ENCODE results near the gene LAT.
"Not testable (repeated sequence)": the region's sequence is repeated elsewhere in the genome, so short reads cannot be mapped to it uniquely, and the experiment has no call there.

LAT gene

DNA sequence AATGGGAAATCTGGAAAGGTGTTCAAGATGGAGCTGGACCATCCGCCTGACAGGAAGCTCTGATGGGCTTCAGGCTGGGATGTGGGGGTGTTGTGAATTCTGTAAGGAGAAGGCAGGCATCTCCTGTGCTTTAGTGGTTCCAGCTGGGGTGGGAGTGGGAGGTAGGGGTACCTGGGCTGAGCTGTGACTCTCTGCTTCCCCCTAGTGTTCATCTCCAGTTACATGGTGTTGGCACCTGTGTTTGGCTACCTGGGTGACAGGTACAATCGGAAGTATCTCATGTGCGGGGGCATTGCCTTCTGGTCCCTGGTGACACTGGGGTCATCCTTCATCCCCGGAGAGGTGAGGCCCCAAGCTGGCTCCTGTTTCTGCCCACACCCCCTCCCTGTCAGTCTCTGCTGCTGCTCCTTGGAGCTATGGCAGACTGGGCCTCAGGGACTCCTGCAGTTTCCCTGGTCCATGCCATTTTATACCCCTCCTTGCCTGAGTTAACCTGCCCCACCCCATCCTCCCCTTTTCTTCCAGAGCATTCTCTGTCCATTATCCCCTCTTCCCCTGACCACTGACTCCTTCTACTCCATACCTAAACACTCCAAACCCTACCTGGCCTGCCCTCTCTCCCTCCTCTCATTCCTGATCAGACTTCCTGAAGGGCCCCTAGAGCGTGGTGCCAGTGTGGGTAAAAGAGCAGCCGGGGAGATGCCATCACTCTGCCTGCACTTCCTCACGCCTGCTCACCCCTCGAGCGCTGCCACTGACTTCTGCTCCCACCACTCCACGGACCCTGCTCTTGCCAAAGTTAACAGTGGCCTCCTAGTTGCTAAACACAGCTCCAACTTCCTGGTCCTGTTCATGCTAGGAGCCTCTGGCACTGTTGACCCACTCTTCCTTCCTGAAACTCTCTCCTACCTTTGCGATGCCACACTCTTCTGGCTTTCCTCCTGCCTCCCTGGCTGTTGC is 6.9 kb upstream of the LAT start:
- peak in 1 of 2 donors; percentile 31 for DNase-seq (ENCODE audit: low read depth in 2 of 2)

GRCh38 chr16:28980330-28980729 is 4.5 kb upstream of the LAT start:
- DNase-seq (ENCODE audit: low read depth in 2 of 2) = not testable (repeated sequence)

- DNase-seq (ENCODE audit: low read depth in 2 of 2) = no peak
Observed at GRCh38 chr16:28980929-28981328, 3.9 kb upstream of the LAT start.

GRCh38 chr16:28981517-28981916 is 3.3 kb upstream of the LAT start:
- peak in 1 of 2 donors; percentile 31 for DNase-seq (ENCODE audit: low read depth in 2 of 2)

- DNase-seq (ENCODE audit: low read depth in 2 of 2) = no peak
Observed at GRCh38 chr16:28982418-28982817, 2.4 kb upstream of the LAT start.

- no peak for DNase-seq (ENCODE audit: low read depth in 2 of 2)
Observed at GRCh38 chr16:28982949-28983348, 1.9 kb upstream of the LAT start.

GRCh38 chr16:28983644-28984043 is 1.2 kb upstream of the LAT start:
- no peak for DNase-seq (ENCODE audit: low read depth in 2 of 2)

- no peak for DNase-seq (ENCODE audit: low read depth in 2 of 2)
Observed at GRCh38 chr16:28984091-28984490, 761 bp upstream of the LAT start.

GRCh38 chr16:28985211-28986041 is 574 bp downstream of the LAT start:
- DNase-seq (ENCODE audit: low read depth in 2 of 2) = no peak

- DNase-seq (ENCODE audit: low read depth in 2 of 2) = no peak
Observed at GRCh38 chr16:28986046-28986445, 1.2 kb downstream of the LAT start.

GRCh38 chr16:28986492-28986891 is 1.6 kb downstream of the LAT start:
- DNase-seq (ENCODE audit: low read depth in 2 of 2) = no peak

GRCh38 chr16:28987170-28987853 is 2.5 kb downstream of the LAT start:
- DNase-seq (ENCODE audit: low read depth in 2 of 2) = no peak

- DNase-seq (ENCODE audit: low read depth in 2 of 2) = no peak
Observed at GRCh38 chr16:28989363-28989762, 4.5 kb downstream of the LAT start.

- peak; percentile 47 to 58 for DNase-seq (ENCODE audit: low read depth in 2 of 2)
Observed at GRCh38 chr16:28990375-28991040, 5.7 kb downstream of the LAT start.

- no peak for DNase-seq (ENCODE audit: low read depth in 2 of 2)
Observed at GRCh38 chr16:28991687-28992086, 6.8 kb downstream of the LAT start.

DNA sequence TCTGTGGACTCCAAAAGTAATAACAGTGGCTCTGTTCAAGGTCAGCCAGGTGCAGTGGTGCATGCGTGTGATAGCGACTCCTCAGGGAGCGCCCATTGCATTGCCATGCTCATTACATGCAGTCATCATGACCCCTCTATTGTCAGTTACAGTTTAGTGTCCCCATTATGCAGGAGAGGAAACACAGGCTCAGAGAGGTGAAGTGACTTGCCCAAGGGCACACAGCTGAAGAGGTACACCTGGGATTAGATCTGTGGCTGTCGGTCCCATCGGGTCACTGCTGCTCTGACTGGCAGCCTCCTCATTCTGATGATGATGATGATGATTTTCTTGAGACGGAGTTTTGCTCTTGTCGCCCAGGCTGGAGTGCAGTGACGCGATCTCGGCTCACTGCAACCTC is 7.6 kb downstream of the LAT start:
- DNase-seq (ENCODE audit: low read depth in 2 of 2) = no peak

GRCh38 chr16:28998837-28999236 is 14.0 kb downstream of the LAT start:
- DNase-seq (ENCODE audit: low read depth in 2 of 2) = no peak

DNA sequence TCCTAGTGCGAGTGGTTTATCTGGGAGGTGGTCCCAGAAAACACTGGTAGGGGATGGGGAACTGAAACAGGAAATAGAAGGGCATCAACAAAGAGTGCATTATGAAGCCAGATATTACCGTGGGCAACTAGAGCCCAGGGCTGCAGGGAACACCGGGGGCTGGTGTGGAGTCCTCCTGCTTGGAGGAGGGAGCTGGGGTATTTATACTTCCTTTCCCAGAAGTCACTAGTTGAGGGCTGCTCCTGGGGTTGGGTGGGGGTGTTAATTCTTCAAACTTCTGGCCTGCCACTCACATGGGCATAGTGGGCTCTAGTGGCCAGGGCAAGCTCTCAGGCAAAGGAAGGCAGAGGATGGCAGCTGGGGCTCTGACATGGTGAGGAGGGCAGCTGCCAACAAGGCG is 14.7 kb downstream of the LAT start:
- DNase-seq (ENCODE audit: low read depth in 2 of 2) = no peak

DNA sequence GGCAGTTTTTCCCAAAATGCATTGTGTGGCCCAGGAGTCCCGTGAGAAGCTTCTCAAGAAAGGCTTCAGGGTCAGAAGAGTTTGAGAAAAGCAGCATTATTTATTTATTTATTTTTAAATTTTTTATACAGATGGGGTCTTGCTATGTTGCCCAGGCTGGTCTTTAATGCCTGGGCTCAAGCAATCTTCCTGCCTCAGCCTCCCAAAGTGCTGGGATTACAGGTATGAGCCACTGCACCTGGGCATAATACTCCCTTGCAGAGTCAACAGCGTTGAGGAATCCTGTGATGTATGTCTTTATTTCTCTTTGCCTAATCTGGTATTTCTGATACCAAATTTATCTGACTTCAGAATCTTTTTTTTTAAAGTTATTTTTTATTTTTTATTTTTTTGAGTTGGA is 15.2 kb downstream of the LAT start:
- DNase-seq (ENCODE audit: low read depth in 2 of 2) = no peak

DNA sequence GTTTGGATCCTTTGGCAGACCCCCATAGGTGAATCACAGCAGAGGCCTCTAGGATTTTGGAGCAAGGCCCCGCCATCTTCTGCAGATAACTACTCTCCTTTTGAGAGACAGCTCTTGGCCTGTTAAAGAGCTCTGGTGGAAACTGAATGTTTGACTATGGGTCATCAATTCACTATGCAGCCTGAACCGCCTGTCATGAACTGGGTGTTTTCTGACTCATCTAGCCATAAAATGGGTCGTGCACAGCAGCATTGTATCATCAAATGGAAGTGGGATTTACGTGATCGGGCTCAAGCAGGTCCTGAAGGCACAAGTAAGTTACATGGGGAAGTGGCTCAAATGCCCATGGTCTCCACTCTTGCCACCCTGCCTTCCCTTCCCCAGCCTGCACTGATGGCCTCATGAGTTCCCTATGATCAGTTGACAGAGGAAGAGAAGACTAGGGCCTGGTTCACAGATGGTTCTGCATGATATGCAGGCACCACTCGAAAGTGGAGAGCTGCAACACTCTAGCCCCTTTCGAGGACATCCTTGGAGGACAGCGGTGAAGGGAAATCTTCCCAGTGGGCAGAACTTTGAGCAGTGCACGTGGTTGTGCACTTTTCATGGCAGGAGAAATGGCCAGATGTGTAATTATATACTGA is 19.8 kb downstream of the LAT start:
- not testable (repeated sequence) for DNase-seq (ENCODE audit: low read depth in 2 of 2)

All from stimulated activated CD4-positive, alpha-beta T cell treated with anti-CD3 and anti-CD28 coated beads, Interleukin-1b, Interleukin-23, amount 100 ng/mL, for 4 hours (primary cell).